ENCODE data around the gene RGL4. TPM values are rescaled to one million over a fixed set of nuclear protein-coding genes. Genes with fewer than 3 reads are reported as not detected.
"Not testable (repeated sequence)": the region's sequence is repeated elsewhere in the genome, so short reads cannot be mapped to it uniquely, and the experiment has no call there.

Gene RGL4
- total RNA-seq, 1 experiment from 2014 or later: not detected

DNA sequence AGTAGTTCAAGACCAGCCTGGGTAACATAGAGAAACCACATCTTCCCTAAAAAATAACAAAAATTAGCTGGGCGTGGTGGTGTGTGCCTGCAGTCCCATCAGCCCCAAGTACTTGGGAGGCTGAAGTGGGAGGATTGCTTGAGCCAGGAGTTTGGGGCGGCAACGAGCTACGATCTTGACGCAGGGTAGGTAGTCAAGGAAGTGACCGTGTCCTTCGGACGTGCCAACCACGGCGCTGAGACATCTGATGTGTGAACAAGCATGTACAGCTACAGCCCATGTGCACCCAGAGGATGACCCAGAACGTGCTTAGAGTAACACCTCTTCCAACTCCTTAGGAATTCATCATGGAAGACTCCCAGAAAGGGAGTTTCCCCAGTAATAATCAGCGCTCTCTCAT is 21.4 kb downstream of the RGL4 start:
- no peaks in the 10 kb centered on the region for H3K27me3 ChIP-seq
- no peaks in the 10 kb centered on the region for H3K9me3 ChIP-seq
- no peak overlapping the region for H3K4me3 ChIP-seq
- H3K36me3 ChIP-seq: peaks cover 20% of the 10 kb centered on the region
- DNase-seq: no peak

DNA sequence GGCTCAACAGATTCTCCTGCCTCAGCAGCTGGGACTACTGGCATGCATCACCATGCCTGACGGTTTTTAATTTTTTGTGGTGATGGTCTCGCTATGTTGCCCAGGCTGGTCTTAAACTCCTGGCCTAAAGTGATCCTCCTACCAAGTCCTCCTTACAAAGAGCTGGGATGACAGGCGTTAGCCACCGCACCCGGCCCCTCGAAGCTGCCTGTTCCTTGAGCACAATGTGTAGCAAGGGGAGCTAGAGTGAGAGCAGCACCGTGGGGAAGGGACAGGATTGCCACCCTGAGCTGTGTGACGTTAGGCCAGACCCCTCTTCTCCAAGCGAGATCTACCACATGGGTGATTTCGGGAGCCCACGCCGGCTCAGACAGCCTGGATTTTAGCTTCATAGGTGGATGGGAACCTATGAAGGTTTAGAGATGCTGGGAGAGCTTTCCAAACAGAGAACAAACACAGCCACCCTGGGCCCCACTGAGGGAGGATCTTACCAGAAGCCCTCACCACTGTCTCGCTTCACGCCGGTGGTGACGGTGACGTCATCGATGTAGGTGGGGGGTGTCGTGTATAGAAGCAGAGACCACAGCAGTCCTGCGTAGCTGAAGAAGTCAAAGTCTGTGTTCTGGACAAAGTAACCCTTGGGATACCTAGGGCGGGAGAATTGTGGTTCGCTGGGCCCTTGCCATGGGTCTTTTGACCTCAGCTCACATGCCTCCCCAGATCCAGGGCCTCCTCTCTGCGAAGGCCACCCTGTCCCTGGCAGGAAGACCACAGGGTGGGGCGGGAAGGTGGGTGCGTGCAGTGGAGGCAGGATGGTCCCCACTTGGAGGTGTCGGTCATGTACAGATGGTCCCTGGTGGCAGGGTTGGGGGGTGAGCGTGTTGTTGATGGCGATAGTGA is 23.1 kb downstream of the RGL4 start:
- no peak for DNase-seq
- H3K4me3 ChIP-seq: no peak overlapping the region
- no peaks in the 10 kb centered on the region for H3K27me3 ChIP-seq
- H3K36me3 ChIP-seq: peaks cover 15% of the 10 kb centered on the region
- no peaks in the 10 kb centered on the region for H3K9me3 ChIP-seq

DNA sequence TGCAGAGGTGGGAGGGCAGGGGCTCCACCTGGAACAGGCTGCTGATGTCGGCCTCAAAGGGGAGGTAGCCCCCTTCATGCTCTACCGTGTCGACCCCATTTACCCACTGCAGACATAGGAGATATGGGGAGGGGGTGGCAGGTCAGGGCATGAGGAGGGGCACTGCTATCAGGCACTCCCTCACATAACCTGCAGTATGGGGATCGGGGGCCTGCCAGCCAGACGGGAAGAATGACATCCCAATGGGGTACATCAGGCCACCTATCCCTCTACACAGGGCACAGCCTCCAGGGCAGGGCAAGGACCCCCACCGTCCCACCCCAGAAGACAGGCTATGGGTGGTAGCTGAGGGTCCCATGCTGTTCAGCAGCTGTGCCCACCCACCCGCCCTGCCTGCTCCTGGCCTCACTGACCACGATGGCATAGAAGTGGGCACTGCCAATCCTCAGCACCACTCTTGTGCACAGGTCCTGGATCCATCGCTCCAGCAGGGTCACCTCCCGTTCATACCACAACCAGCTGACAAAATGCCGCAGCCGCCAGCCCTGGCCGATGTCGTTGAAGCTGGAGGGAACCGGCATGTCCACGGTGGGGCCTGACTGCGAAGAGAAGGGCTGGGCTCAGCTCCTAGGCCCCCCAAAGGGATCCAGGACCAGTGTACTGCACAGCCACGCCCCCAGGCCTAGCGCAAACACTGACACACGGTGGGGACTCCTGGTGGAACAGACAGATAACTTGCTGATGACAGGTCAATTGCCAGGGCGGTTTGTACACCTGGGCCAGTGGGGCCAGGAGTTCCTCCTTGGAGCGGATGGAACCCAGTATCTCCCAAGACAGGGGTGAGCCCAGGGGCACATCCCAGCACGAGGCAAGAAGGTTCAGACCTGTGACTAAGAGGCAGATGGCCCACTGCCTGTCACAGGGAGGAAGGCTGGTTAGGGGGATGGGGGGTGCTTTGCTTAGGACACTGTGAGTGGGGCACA is 24.1 kb downstream of the RGL4 start:
- no peak for DNase-seq
- Histone ChIP-seq H3K36me3 (peaks cover 10% of the 10 kb centered on the region), H3K9me3 (no peaks in the 10 kb centered on the region), H3K4me3 (no peak overlapping the region), H3K27me3 (no peaks in the 10 kb centered on the region)

DNA sequence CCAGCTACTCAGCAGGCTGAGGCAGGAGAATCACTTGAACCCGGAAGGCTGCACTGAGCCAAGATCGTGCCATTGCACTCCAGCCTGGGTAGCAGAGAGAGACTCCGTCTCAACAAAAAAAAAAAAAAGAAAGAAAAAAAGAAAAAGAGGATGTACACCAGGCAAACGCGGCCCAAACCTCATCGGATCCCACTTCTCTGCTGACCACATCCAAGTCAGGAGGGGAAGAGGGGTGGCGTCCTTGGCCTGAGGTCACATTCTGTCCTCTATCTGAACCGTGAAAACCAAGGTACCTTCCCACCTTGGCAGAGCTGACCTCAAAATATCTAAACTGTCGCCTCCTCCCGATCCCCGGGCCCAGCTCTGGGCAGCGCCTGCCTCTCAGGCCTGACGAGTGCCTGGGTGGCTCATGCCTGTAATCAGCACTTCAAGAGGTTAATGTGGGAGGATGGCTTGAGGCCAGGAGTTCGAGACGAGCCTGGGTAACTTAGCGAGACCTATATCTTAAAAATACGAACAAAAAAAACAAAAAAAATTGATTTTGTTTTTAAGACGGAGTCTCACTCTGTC is 25.1 kb downstream of the RGL4 start:
- peaks cover 10% of the 10 kb centered on the region for H3K36me3 ChIP-seq
- peak overlapping the region; percentile 90 for H3K4me3 ChIP-seq
- DNase-seq: no peak
- no peaks in the 10 kb centered on the region for H3K9me3 ChIP-seq
- no peaks in the 10 kb centered on the region for H3K27me3 ChIP-seq

- Histone ChIP-seq H3K36me3 (peaks cover 10% of the 10 kb centered on the region), H3K4me3 (peak overlapping the region; percentile 90), H3K27me3 (no peaks in the 10 kb centered on the region), H3K9me3 (no peaks in the 10 kb centered on the region)
- peak; percentile 81 for DNase-seq
Observed at GRCh38 chr22:23716811-23717801, 26.3 kb downstream of the RGL4 start.

DNA sequence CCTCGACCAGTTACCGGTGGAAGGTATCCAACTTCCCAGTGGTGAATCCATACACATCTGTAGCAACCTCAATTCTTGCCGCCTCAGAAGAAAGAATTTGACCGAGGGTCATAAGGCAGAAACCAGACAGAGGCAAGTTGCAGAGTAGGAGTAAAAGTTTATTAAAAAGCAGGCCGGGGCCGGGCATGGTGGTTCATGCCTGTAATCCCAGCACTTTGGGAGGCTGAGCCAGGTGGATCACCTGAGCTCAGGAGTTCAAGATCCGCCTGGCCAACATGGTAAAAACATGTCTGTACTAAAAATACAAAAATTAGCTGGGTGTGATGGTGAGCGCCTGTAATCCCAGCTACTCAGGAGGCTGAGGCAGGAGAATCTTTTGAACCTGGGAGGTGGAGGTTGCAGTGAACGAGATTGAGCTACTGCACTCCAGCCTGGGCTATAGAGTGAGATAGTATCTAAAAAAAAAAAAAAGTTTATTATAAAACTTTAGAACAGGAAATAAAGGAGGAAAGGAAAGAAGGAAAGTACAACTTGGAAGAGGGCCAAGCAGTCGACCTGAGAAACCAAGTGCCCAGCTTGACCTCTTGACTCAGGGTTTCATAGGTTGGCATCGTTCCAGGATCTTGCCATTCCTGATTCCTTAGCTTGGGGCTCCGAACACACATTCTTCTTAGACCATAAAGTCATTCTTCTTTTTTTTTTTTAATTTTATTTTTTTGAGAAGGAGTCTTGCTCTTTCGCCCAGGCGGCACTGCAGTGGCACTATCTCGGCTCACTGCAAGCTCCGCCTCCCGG is 27.8 kb downstream of the RGL4 start:
- Histone ChIP-seq H3K9me3 (no peaks in the 10 kb centered on the region), H3K4me3 (no peak overlapping the region), H3K27me3 (no peaks in the 10 kb centered on the region), H3K36me3 (peaks cover 6% of the 10 kb centered on the region)
- no peak for DNase-seq

DNA sequence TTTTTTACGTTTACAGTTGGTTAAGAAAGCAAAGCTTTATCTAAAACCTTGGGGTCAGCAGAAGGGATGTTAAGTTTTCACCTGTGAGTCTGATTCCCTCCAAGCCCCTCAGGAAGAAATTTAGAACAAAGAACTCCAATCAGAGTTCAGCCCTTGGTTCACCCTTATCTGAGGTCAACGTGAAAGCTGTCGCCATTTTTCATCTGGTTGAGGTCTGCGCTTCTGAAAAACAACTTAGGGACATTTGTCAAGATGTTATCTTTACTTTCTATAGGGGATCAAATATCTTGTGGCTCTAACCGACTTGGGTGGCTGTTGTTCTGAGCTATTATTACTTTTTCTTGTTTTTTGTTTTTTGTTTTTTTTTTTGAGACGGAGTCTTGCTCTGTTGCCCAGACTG is 30.0 kb downstream of the RGL4 start:
- Histone ChIP-seq H3K9me3 (no peaks in the 10 kb centered on the region), H3K27me3 (no peaks in the 10 kb centered on the region), H3K4me3 (no peak overlapping the region), H3K36me3 (no peaks in the 10 kb centered on the region; the same call in 1 of the 2 replicates)
- DNase-seq: no peak

DNA sequence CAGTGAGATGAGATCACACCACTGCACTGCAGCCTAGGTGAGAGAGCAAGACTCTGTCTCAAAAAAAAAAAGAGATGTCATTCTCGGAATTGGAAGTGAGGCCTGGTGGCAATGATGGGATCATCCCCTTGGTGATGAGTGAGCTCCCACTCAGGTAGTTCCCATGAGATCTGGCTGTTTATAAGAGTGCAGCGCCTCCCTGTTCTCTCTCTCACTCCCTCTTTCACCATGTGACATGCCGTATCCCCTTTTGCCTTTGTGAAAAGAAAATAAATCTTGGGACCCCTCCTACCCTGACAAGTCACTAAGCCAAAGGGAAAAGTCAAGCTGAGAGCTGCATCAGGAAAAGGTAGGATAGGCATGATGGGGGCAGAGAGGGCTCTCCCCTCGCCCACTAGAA is 31.3 kb downstream of the RGL4 start:
- no peak for DNase-seq

DNA sequence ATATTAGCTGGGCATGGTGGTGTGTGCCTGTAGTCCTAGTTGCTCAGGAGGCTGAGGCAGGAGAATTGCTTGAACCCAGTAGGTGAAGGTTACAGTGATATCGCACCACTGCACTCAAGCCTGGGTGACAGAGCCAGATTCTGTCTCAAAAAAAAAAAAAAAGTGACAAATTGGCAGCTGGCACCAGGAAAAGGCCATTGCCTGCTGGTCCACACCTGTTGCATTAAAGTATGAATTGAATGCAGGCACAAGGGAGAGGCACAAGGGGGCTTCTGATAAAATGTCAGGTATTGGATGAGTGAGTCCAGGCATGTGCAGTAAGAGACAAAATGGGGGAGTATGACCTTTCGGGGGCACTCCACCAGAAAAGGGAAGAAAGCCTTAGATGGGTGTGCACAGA is 31.9 kb downstream of the RGL4 start:
- Histone ChIP-seq H3K36me3 (no peaks in the 10 kb centered on the region), H3K27me3 (no peaks in the 10 kb centered on the region), H3K9me3 (no peaks in the 10 kb centered on the region), H3K4me3 (no peak overlapping the region)
- no peak for DNase-seq

More for the DNA sequence above, 31.3 kb downstream of the RGL4 start:
- no peaks in the 10 kb centered on the region for H3K27me3 ChIP-seq
- no peak overlapping the region for H3K4me3 ChIP-seq
- no peaks in the 10 kb centered on the region for H3K36me3 ChIP-seq
- H3K9me3 ChIP-seq: no peaks in the 10 kb centered on the region

- H3K9me3 ChIP-seq, H3K4me3 ChIP-seq, H3K27me3 ChIP-seq, H3K36me3 ChIP-seq, DNase-seq: not testable (repeated sequence)
Observed at GRCh38 chr22:23728108-23728507, 37.3 kb downstream of the RGL4 start.

- Histone ChIP-seq H3K36me3 (no peaks in the 10 kb centered on the region), H3K4me3 (no peak overlapping the region), H3K9me3 (no peaks in the 10 kb centered on the region), H3K27me3 (no peaks in the 10 kb centered on the region)
- DNase-seq: no peak
Observed at GRCh38 chr22:23737696-23738095, 46.9 kb downstream of the RGL4 start.

DNA sequence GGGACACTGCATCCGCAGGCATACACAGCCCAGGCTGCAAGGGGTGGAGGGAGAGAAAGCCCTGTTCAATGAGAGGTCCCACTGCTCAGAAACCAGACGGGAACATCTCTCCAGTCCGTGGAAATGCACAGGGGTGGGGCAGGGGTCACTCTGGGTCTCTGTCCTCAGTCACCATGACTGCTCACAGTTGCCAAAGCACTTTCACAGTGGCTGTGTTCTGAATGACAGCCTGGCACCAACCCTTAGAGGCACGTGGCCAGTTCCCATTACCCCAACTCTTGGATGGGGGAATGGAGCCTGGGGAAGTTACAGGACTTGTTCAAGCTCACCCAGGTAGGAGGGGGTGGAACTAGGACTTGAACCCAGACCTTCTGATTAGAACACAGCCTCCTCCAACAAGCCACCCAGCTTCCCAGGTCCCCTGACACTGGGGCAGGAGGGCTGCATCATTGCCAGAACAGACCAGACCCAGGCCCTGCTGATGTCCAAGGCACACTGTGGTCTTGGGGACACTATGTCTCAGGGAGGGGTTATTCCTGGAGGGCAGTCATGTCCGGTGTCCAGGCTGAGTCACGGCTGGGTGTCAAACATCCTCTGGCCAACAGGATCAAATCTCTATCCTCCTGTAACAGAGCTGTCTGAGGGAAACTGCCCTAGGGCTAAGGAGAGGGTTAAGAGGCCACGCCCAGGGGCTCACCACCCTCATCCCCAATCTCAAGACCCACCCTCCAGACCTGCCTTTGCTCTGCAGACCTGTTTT is 51.9 kb downstream of the RGL4 start:
- H3K4me3 ChIP-seq: no peak overlapping the region
- H3K9me3 ChIP-seq: no peaks in the 10 kb centered on the region
- no peak for DNase-seq
- peaks cover 9% of the 10 kb centered on the region for H3K36me3 ChIP-seq
- H3K27me3 ChIP-seq: no peaks in the 10 kb centered on the region

DNA sequence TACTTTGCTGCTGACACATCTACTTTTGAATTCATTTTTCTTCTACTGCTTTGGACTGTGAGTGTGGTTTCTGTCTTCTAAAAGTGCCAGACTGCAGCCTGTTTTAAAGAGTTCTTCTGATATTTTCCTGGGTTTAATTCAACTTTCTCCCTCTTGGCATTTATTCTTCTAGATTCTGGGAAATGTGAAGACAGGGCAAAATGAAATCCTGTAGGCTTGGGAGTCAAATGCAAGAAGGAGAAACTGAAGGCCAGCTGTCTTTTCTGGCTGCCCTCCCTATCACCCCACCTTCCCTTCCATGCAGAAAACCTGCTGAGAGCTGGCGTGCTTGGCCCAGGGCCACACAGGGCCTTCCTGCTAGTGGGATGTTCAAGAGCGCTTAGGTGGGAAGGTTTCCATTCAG is 52.5 kb downstream of the RGL4 start:
- no peak for DNase-seq
- no peaks in the 10 kb centered on the region for H3K9me3 ChIP-seq
- peaks cover 9% of the 10 kb centered on the region for H3K36me3 ChIP-seq
- H3K27me3 ChIP-seq: no peaks in the 10 kb centered on the region
- no peak overlapping the region for H3K4me3 ChIP-seq

DNA sequence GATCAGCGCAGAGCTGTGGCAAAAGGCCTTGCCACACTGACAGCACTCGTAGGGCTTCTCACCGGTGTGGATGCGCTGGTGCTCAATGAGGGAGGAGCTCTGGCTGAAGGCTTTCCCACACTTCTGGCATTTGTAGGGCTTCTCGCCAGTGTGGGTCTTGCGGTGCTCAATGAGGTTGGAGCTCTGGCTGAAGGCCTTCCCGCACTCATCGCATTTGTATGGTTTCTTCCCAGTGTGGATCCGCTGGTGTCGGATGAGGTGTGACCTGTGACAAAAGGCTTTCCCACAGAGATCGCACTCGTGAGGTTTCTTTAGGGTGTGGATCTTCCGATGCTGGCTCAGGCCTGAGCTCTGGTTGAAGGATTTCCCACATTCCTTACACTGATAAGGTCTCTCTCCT is 53.2 kb downstream of the RGL4 start:
- DNase-seq: no peak
- Histone ChIP-seq H3K27me3 (no peaks in the 10 kb centered on the region), H3K4me3 (no peak overlapping the region), H3K36me3 (peaks cover 9% of the 10 kb centered on the region), H3K9me3 (no peaks in the 10 kb centered on the region)

GRCh38 chr22:23744485-23744884 is 53.7 kb downstream of the RGL4 start:
- Histone ChIP-seq H3K36me3 (peaks cover 9% of the 10 kb centered on the region), H3K27me3 (no peaks in the 10 kb centered on the region), H3K9me3 (no peaks in the 10 kb centered on the region)

More at GRCh38 chr22:23744485-23744884, 53.7 kb downstream of the RGL4 start:
- no peak for DNase-seq
- no peak overlapping the region for H3K4me3 ChIP-seq
